ENCODE data around the gene NGF. TPM values are rescaled to one million over a fixed set of nuclear protein-coding genes. Genes with fewer than 3 reads are reported as not detected.

Gene NGF
- total RNA-seq, 1 donor from 2014 or later: 41.7 TPM

DNA sequence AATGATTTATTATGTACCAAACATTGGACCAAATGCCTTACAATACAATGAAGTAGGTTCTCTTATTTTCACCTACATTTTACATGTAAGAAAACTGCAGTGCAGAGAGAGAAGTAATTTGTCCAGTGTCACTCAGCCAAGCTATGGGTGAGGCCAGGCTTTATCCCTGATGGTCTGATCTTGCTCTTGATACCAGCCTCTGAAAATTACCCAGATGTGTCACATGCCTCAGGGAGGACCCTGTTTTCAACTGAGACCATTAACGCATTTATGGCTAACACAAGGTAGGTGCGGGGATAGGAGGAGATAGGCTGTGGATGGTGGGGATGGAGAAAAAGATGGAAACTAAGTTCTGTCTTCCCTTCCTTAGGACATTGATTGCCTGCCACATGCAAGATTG is 56.9 kb downstream of the NGF start:
- TF ChIP-seq, protein P1, sequence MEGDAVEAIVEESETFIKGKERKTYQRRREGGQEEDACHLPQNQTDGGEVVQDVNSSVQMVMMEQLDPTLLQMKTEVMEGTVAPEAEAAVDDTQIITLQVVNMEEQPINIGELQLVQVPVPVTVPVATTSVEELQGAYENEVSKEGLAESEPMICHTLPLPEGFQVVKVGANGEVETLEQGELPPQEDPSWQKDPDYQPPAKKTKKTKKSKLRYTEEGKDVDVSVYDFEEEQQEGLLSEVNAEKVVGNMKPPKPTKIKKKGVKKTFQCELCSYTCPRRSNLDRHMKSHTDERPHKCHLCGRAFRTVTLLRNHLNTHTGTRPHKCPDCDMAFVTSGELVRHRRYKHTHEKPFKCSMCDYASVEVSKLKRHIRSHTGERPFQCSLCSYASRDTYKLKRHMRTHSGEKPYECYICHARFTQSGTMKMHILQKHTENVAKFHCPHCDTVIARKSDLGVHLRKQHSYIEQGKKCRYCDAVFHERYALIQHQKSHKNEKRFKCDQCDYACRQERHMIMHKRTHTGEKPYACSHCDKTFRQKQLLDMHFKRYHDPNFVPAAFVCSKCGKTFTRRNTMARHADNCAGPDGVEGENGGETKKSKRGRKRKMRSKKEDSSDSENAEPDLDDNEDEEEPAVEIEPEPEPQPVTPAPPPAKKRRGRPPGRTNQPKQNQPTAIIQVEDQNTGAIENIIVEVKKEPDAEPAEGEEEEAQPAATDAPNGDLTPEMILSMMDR (IDR thresholded peaks at IDR 0.05): no peak
- no peak overlapping the region for H3K27ac Mint-ChIP-seq (ENCODE audit: unreplicated experiment)

DNA sequence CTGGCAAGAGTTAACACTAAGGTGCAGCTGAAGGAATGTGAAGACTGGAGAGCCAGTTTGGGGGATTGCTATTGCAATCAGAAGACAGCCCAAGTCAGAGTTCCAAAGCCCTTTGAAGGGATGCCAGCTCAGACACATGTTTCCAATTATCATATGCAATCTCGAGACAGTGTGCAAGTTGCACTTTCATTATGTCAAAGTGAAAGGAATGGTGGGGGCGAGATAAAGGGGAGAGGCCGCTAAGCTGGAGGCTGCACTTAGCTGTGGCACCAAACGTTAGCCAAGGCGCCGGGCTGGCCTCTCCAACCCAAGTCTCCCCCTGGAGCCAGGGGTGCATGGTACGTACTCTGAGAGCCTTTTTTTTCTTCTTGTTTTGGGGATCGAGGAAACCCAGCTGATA is 58.0 kb downstream of the NGF start:
- no peak overlapping the region for H3K4me3 Mint-ChIP-seq (ENCODE audit: unreplicated experiment)
- TF ChIP-seq, protein P1 (IDR thresholded peaks at IDR 0.05): no peak
- H3K27me3 Mint-ChIP-seq (ENCODE audit: low read depth): no peaks in the 10 kb centered on the region
- H3K27ac Mint-ChIP-seq (ENCODE audit: unreplicated experiment): no peak overlapping the region
- peaks cover 41% of the 10 kb centered on the region for H3K4me1 Mint-ChIP-seq (ENCODE audit: low read depth)
- DNase-seq (ENCODE audit: low spot score): no peak
- peaks cover 9% of the 10 kb centered on the region for H3K9me3 Mint-ChIP-seq (ENCODE audit: low read depth)
- peaks cover 10% of the 10 kb centered on the region for H3K36me3 Mint-ChIP-seq (ENCODE audit: low read depth)

More for the DNA sequence above, 56.9 kb downstream of the NGF start:
- H3K27me3 Mint-ChIP-seq (ENCODE audit: low read depth): no peaks in the 10 kb centered on the region
- peaks cover 46% of the 10 kb centered on the region for H3K4me1 Mint-ChIP-seq (ENCODE audit: low read depth)
- no peak for DNase-seq (ENCODE audit: low spot score)
- peaks cover 9% of the 10 kb centered on the region for H3K9me3 Mint-ChIP-seq (ENCODE audit: low read depth)
- H3K4me3 Mint-ChIP-seq (ENCODE audit: unreplicated experiment): no peak overlapping the region
- H3K36me3 Mint-ChIP-seq (ENCODE audit: low read depth): peaks cover 16% of the 10 kb centered on the region

- peaks cover 9% of the 10 kb centered on the region for H3K9me3 Mint-ChIP-seq (ENCODE audit: low read depth)
- H3K36me3 Mint-ChIP-seq (ENCODE audit: low read depth): peaks cover 4% of the 10 kb centered on the region
- H3K27me3 Mint-ChIP-seq (ENCODE audit: low read depth): no peaks in the 10 kb centered on the region
- TF ChIP-seq, protein P1 (IDR thresholded peaks at IDR 0.05): no peak
- no peak overlapping the region for H3K4me3 Mint-ChIP-seq (ENCODE audit: unreplicated experiment)
- no peak overlapping the region for H3K27ac Mint-ChIP-seq (ENCODE audit: unreplicated experiment)
- no peak for DNase-seq (ENCODE audit: low spot score)
- H3K4me1 Mint-ChIP-seq (ENCODE audit: low read depth): peaks cover 33% of the 10 kb centered on the region
Observed at GRCh38 chr1:115278211-115278610, 59.8 kb downstream of the NGF start.

DNA sequence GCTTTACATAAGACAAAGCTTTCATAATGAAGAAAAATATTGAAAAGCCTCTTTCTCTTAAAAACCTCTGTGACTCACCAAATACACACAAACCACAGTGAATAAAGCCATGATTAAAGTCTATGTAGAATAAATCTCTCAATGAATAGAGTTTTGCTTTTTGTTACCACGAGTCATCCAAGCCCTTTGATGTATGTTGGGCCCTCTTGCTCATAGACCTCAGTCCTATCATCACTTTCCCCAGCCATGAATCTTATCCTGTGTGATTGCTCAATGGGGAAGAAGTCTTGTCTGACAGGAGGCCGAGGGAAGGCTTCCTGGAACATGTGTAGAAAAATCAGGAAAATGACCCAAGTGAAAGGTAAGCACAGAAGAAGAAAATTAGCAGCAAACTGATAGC is 60.8 kb downstream of the NGF start:
- DNase-seq (ENCODE audit: low spot score): no peak
- TF ChIP-seq, protein P1 (IDR thresholded peaks at IDR 0.05): no peak
- peaks cover 29% of the 10 kb centered on the region for H3K4me1 Mint-ChIP-seq (ENCODE audit: low read depth)

DNA sequence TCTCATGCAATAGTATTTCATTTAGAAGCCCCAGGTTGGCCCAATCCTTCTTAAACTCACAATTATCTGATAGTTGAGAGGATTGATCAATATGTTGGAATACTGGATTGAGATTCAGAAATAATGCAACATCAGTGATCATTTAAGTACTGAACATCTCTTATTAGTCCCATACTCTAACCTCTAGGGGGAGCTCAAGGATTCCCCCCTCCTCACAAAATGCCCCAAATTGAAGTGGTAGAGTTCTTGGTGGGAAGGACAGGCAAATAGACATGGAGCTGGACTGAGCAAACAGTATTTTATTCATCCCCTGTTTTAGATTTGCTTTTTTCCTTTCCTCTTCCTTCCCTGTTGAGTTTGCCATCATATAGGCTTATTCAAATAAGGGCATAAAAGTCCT is 62.8 kb downstream of the NGF start:
- no peaks in the 10 kb centered on the region for H3K27me3 Mint-ChIP-seq (ENCODE audit: low read depth)
- peaks cover 9% of the 10 kb centered on the region for H3K9me3 Mint-ChIP-seq (ENCODE audit: low read depth)
- no peak overlapping the region for H3K4me3 Mint-ChIP-seq (ENCODE audit: unreplicated experiment)
- peaks cover 4% of the 10 kb centered on the region for H3K36me3 Mint-ChIP-seq (ENCODE audit: low read depth)
- no peak overlapping the region for H3K27ac Mint-ChIP-seq (ENCODE audit: unreplicated experiment)
- no peak for DNase-seq (ENCODE audit: low spot score)
- peaks cover 18% of the 10 kb centered on the region for H3K4me1 Mint-ChIP-seq (ENCODE audit: low read depth)
- TF ChIP-seq, protein P1 (IDR thresholded peaks at IDR 0.05): peak; percentile 71

More for the DNA sequence above, 60.8 kb downstream of the NGF start:
- Mint-ChIP-seq H3K9me3 (ENCODE audit: low read depth) (peaks cover 9% of the 10 kb centered on the region), H3K27me3 (ENCODE audit: low read depth) (no peaks in the 10 kb centered on the region), H3K36me3 (ENCODE audit: low read depth) (peaks cover 4% of the 10 kb centered on the region), H3K27ac (ENCODE audit: unreplicated experiment) (no peak overlapping the region), H3K4me3 (ENCODE audit: unreplicated experiment) (no peak overlapping the region)
